SU-DHL-6 (cell line): ENCODE measurements around the gene ARHGAP6.

Source experiments
- H2AFZ ChIP-seq: fragments of 200-600 bp; sonication (generic); 2 replicates; pipeline ENCODE4 v1.6.1; 2014; ENCODE audit warnings: low read depth, mild to moderate bottlenecking, moderate library complexity, mixed read lengths, antibody characterized with exemption, low read length; ENCODE audit not compliant: severe bottlenecking
- H3F3A ChIP-seq: fragments of 200-600 bp; shearing (Covaris generic); 2 replicates; pipeline ENCODE4 v1.6.0; 2016; ENCODE audit warnings: antibody characterized with exemption, mild to moderate bottlenecking; ENCODE audit not compliant: insufficient read depth
- H3K27ac ChIP-seq: fragments of 200-600 bp; sonication (generic); 2 replicates; pipeline ENCODE4 v1.5.1; 2016; ENCODE audit warnings: low read depth, mild to moderate bottlenecking, low read length, moderate library complexity, mixed read lengths
- H3K27me3 ChIP-seq: fragments of 200-600 bp; sonication (generic), shearing (Covaris generic); 2 replicates; pipeline ENCODE4 v1.6.0; 2014; ENCODE audit warnings: mild to moderate bottlenecking, low read length
- H3K36me3 ChIP-seq: fragments of 200-600 bp; sonication (generic); 2 replicates; pipeline ENCODE4 v1.6.1; 2014; ENCODE audit warnings: mild to moderate bottlenecking, low read length, mixed read lengths
- H3K4me2 ChIP-seq: fragments of 300-600, 200-600 bp; shearing (Covaris generic), sonication (generic); 2 replicates; pipeline ENCODE4 v1.6.0; 2014; ENCODE audit warnings: low read length, low read depth, mild to moderate bottlenecking; ENCODE audit not compliant: poor library complexity, severe bottlenecking
- H3K4me3 ChIP-seq: fragments of 200-600 bp; sonication (generic); 2 replicates; pipeline ENCODE4 v1.5.1; 2014; ENCODE audit warnings: antibody characterized with exemption, low read length, mild to moderate bottlenecking, mixed read lengths; ENCODE audit not compliant: insufficient read depth, poor library complexity, severe bottlenecking
- H3K79me2 ChIP-seq: fragments of 200-600 bp; sonication (generic); 2 replicates; pipeline ENCODE4 v1.6.1; 2014; ENCODE audit warnings: mild to moderate bottlenecking, low read length, moderate library complexity; ENCODE audit not compliant: insufficient read depth
- H3K9ac ChIP-seq: fragments of 200-600 bp; sonication (generic); 2 replicates; pipeline ENCODE4 v1.7.0; 2014; ENCODE audit warnings: mild to moderate bottlenecking, low read length
- H3K9me2 ChIP-seq: fragments of 200-600 bp; sonication (generic); replicated peaks from 2 replicates; pipeline ENCODE4 v1.6.1; 2014; ENCODE audit warnings: low read length; ENCODE audit not compliant: insufficient read depth
- H3K9me3 ChIP-seq: fragments of 200-600 bp; sonication (generic); 2 replicates; pipeline ENCODE4 v1.6.1; 2014; ENCODE audit warnings: low read length, mixed read lengths; ENCODE audit not compliant: insufficient read depth
- H4K20me1 ChIP-seq: fragments of 200-600 bp; sonication (generic); 2 replicates; pipeline ENCODE4 v1.6.1; 2014; ENCODE audit warnings: low read depth, mild to moderate bottlenecking, antibody characterized with exemption, low read length, moderate library complexity, mixed read lengths
- CTCF ChIP-seq: fragments of 200-600 bp; sonication (generic); IDR thresholded peaks from one replicate; pipeline ENCODE4 v1.5.1; 2017; ENCODE audit warnings: antibody characterized with exemption, mild to moderate bottlenecking, low read length, moderate library complexity; ENCODE audit not compliant: insufficient read depth, poor library complexity, severe bottlenecking
- EZH2phosphoT487 ChIP-seq: fragments of 200-600 bp; sonication (generic), shearing (Covaris generic); conservative IDR thresholded peaks from 2 replicates; pipeline ENCODE4 v1.6.1; 2018; ENCODE audit warnings: mild to moderate bottlenecking, antibody characterized with exemption, low read length, moderate library complexity, mixed read lengths

The ARHGAP6 gene

GRCh38 chrX:11382930-11383329, 282.8 kb downstream of the ARHGAP6 start:
- Histone ChIP-seq H4K20me1 (no peaks in the 10 kb centered on the region), H2AFZ (no peak overlapping the region), H3K9me2 (no peaks in the 10 kb centered on the region), H3K4me2 (no peak overlapping the region), H3F3A (no peaks in the 10 kb centered on the region), H3K9ac (no peak overlapping the region), H3K36me3 (no peaks in the 10 kb centered on the region), H3K9me3 (no peaks in the 10 kb centered on the region), H3K27me3 (no peaks in the 10 kb centered on the region), H3K27ac (no peak overlapping the region), H3K79me2 (no peaks in the 10 kb centered on the region), H3K4me3 (no peak overlapping the region)
- TF ChIP-seq EZH2phosphoT487 (no peak), CTCF (no peak)

- Histone ChIP-seq H3K79me2 (no peaks in the 10 kb centered on the region), H3K27me3 (no peaks in the 10 kb centered on the region), H3K9me2 (no peaks in the 10 kb centered on the region), H3K9me3 (no peaks in the 10 kb centered on the region), H3K27ac (no peak overlapping the region), H4K20me1 (no peaks in the 10 kb centered on the region), H3K36me3 (no peaks in the 10 kb centered on the region), H3F3A (no peaks in the 10 kb centered on the region), H3K4me3 (no peak overlapping the region), H2AFZ (no peak overlapping the region), H3K4me2 (no peak overlapping the region), H3K9ac (no peak overlapping the region)
- TF ChIP-seq CTCF, result no peak
- TF ChIP-seq EZH2phosphoT487, result no peak
These were observed 284.3 kb downstream of the ARHGAP6 start for GRCh38 chrX:11381464-11381863.

- Histone ChIP-seq H3K27me3 (no peaks in the 10 kb centered on the region), H3K9ac (no peak overlapping the region), H3K9me3 (no peaks in the 10 kb centered on the region), H3K4me2 (no peak overlapping the region), H3K9me2 (no peaks in the 10 kb centered on the region), H3F3A (no peaks in the 10 kb centered on the region), H3K36me3 (no peaks in the 10 kb centered on the region), H3K79me2 (no peaks in the 10 kb centered on the region), H3K27ac (no peak overlapping the region), H4K20me1 (no peaks in the 10 kb centered on the region), H2AFZ (no peak overlapping the region), H3K4me3 (no peak overlapping the region)
- no peak for TF ChIP-seq EZH2phosphoT487
These were observed 285.4 kb downstream of the ARHGAP6 start for GRCh38 chrX:11380187-11380844.

GRCh38 chrX:11376163-11376562, 289.6 kb downstream of the ARHGAP6 start:
- Histone ChIP-seq H3K36me3 (no peaks in the 10 kb centered on the region), H3K9me3 (no peaks in the 10 kb centered on the region), H3K9me2 (no peaks in the 10 kb centered on the region), H3F3A (no peaks in the 10 kb centered on the region), H3K27me3 (no peaks in the 10 kb centered on the region), H3K4me2 (no peak overlapping the region), H2AFZ (no peak overlapping the region), H4K20me1 (no peaks in the 10 kb centered on the region), H3K79me2 (no peaks in the 10 kb centered on the region), H3K9ac (no peak overlapping the region), H3K4me3 (no peak overlapping the region), H3K27ac (no peak overlapping the region)
- TF ChIP-seq EZH2phosphoT487, result no peak
- no peak for TF ChIP-seq CTCF
